ENCODE results near the gene TNFSF11.

The TNFSF11 gene

GRCh38 chr13:42656161-42656560 lies 82.2 kb downstream of the TNFSF11 start:
- DNase-seq: no peak

GRCh38 chr13:42656958-42657357 lies 83.0 kb downstream of the TNFSF11 start:
- DNase-seq: no peak

Data from NCI-H187 (cell line).